ENCODE results near the gene NR6A1. TPM values are rescaled to one million over a fixed set of nuclear protein-coding genes. Genes with fewer than 3 reads are reported as not detected.

The NR6A1 gene
- total and polyA plus RNA-seq, 2 of the 13 experiments (the other 11 are each of a cell fraction or from before 2014, with no cell fraction given) = 28.1 to 31.5 TPM

- TF ChIP-seq ZNF589 (CRISPR knock-in tag; conservative IDR thresholded peaks at IDR 0.05) (peak; percentile 43; the same call in 1 of the 2 replicates), ELF1 (CRISPR knock-in tag; IDR thresholded peaks at IDR 0.05) (no peak), ZNF83 (CRISPR knock-in tag; IDR thresholded peaks at IDR 0.05; ENCODE audit: borderline replicate concordance) (no peak), ZNF776 (CRISPR knock-in tag; IDR thresholded peaks at IDR 0.05) (no peak), ZNF367 (CRISPR knock-in tag; IDR thresholded peaks at IDR 0.05; ENCODE audit: borderline replicate concordance) (no peak), ZNF207 (IDR thresholded peaks at IDR 0.05; ENCODE audit: borderline replicate concordance) (no peak), PHF8 (CRISPR knock-in tag; IDR thresholded peaks at IDR 0.05) (no peak), BRD4 (CRISPR knock-in tag; IDR thresholded peaks at IDR 0.05) (no peak; the same call in 1 of the 2 replicates), ZNF24 (IDR thresholded peaks at IDR 0.05) (no peak), HNRNPUL1 (IDR thresholded peaks at IDR 0.05; ENCODE audit: low read depth, low read length) (no peak), ZHX2 (IDR thresholded peaks at IDR 0.05; ENCODE audit: low read depth) (no peak), ZHX2 (CRISPR knock-in tag; IDR thresholded peaks at IDR 0.05; ENCODE audit: borderline replicate concordance) (no peak), PCBP2 (optimal IDR thresholded peaks at IDR 0.05; ENCODE audit: low read depth, low read length, poor library complexity, severe bottlenecking) (no peak), NFRKB (IDR thresholded peaks at IDR 0.05) (no peak), E2F1 (CRISPR knock-in tag; IDR thresholded peaks at IDR 0.05) (no peak), ZNF234 (CRISPR knock-in tag; conservative IDR thresholded peaks at IDR 0.05) (no peak), SP4 (CRISPR knock-in tag; IDR thresholded peaks at IDR 0.05) (no peak), IKZF1 (IDR thresholded peaks at IDR 0.05) (no peak), ZSCAN9 (CRISPR knock-in tag; IDR thresholded peaks at IDR 0.05; ENCODE audit: borderline replicate concordance) (no peak), MED8 (CRISPR knock-in tag; IDR thresholded peaks at IDR 0.05; ENCODE audit: insufficient replicate concordance) (no peak), MYNN (CRISPR knock-in tag; IDR thresholded peaks at IDR 0.05; ENCODE audit: low read depth) (no peak), NR2F2 (IDR thresholded peaks at IDR 0.05; ENCODE audit: borderline replicate concordance, low read depth) (no peak), GZF1 (CRISPR knock-in tag; IDR thresholded peaks at IDR 0.05) (no peak), FOXC1 (CRISPR knock-in tag; IDR thresholded peaks at IDR 0.05; ENCODE audit: borderline replicate concordance) (no peak; the same call in 1 of the 2 replicates), ZNF30 (CRISPR knock-in tag; IDR thresholded peaks at IDR 0.05) (no peak), STAT5B (CRISPR knock-in tag; IDR thresholded peaks at IDR 0.05) (no peak), KLF11 (CRISPR knock-in tag; IDR thresholded peaks at IDR 0.05) (no peak)
These were observed 260.3 kb downstream of the NR6A1 start (continued) for GRCh38 chr9:124510650-124511425.
